Spleen (tissue), 11 donors: ENCODE data around the gene PLCH2. TPM values are rescaled to one million over a fixed set of nuclear protein-coding genes. Genes with fewer than 3 reads are reported as not detected.

Source experiments
- DNase-seq: peaks from one replicate; pipeline ENCODE4 v3.0.0-alpha.2; 2020
- H3K27ac ChIP-seq, 8 donors: fragments of 200-600 bp; sonication (generic) in 7 of 8; 1 replicate in 4 of 8; 2 replicates in 4 of 8; pipeline versions ENCODE4 v1.5.0 to v1.8.0; 2016 to 2021; ENCODE audit warnings: inconsistent platforms in 4 of 8, mild to moderate bottlenecking in 4 of 8, moderate library complexity in 1 of 8
- H3K27me3 ChIP-seq, 7 donors: fragments of 200-600 bp; sonication (generic) in 6 of 7; replicated peaks in 1 of 7; 1 replicate in 4 of 7; 2 replicates in 3 of 7; pipeline versions ENCODE4 v1.5.0 to v1.8.0; 2016 to 2021; ENCODE audit warnings: inconsistent platforms in 3 of 7, mild to moderate bottlenecking in 1 of 7
- H3K36me3 ChIP-seq, 6 donors: fragments of 200-600 bp; sonication (generic) in 5 of 6; 1 replicate in 4 of 6; 2 replicates in 2 of 6; pipeline versions ENCODE4 v1.5.0 to v1.8.0; 2016 to 2021; ENCODE audit warnings: inconsistent platforms in 2 of 6
- H3K4me1 ChIP-seq, 6 donors: fragments of 200-600 bp; sonication (generic) in 5 of 6; 1 replicate in 3 of 6; 2 replicates in 3 of 6; pipeline versions ENCODE4 v1.5.0 to v1.8.0; 2016 to 2021; ENCODE audit warnings: inconsistent platforms in 3 of 6
- H3K4me3 ChIP-seq, 8 donors: fragments of 200-600 bp; sonication (generic) in 7 of 8; 1 replicate in 4 of 8; 2 replicates in 4 of 8; pipeline versions ENCODE4 v1.5.0 to v1.8.0; 2016 to 2021; ENCODE audit warnings: inconsistent platforms in 4 of 8, mild to moderate bottlenecking in 4 of 8, moderate library complexity in 2 of 8
- H3K9me3 ChIP-seq, 8 donors: fragments of 200-600 bp; sonication (generic) in 7 of 8; 1 replicate in 4 of 8; 2 replicates in 4 of 8; pipeline versions ENCODE4 v1.5.0 to v1.8.0; 2016 to 2021; ENCODE audit warnings: inconsistent platforms in 4 of 8
- CTCF ChIP-seq, 11 experiments: fragments of 200-600 bp in 7 of 11; fragments of 450-650 bp in 4 of 11; sonication (generic) in 4 of 11; IDR thresholded peaks in 8 of 11; conservative IDR thresholded peaks in 3 of 11; 1 replicate in 7 of 11; 2 replicates in 4 of 11; pipeline versions ENCODE4 v1.4.0 to v1.8.0; 2016 to 2021; ENCODE audit warnings: antibody characterized with exemption in 11 of 11, inconsistent platforms in 4 of 11, mild to moderate bottlenecking in 1 of 11
- POLR2A ChIP-seq, 3 donors: fragments of 450-650 bp; IDR thresholded peaks; one replicate each; pipeline ENCODE4 v1.5.1; 2017; ENCODE audit warnings: antibody characterized with exemption in 3 of 3, mild to moderate bottlenecking in 1 of 3
- POLR2AphosphoS5 ChIP-seq, 3 donors: sonication (generic); formaldehyde crosslinking; IDR thresholded peaks; one replicate each; pipeline ENCODE4 v1.5.1; 2017; ENCODE audit warnings: antibody characterized with exemption in 3 of 3
- WGBS, 5 donors: extraction: QIAGEN DNeasy Blood & Tissue Kit in 3 of 5; methylation state at CpG; one replicate each; pipeline versions ENCODE4 v1.1.5 to v1.1.7; 2013 to 2018; 5-methylcytosine and 5-hydroxymethylcytosine counted together
- intact Hi-C: fragments of 100-400 bp; cut with DNase I; formaldehyde crosslinking; loops from one replicate; pipeline ENCODE4 v1.15.0; 2023; ENCODE audit warnings: low total_unique reads
- polyA plus RNA-seq, 3 donors: library from polyadenylated mRNA; stranded (reverse); fragments of 200-250 nt; gene quantifications; one replicate each; pipeline ENCODE4 v1.2.1, GENCODE V29; 2013
- total RNA-seq, 7 donors: library from RNA; depleted of rRNA in 3 of 7; stranded (reverse); fragments of >200 nt in 3 of 7; fragmentation: NEBNext Ultra II Directional in 4 of 7; extraction: Animal tissue kit (Norgen Biotek cat#: 25700) in 4 of 7; gene quantifications; one replicate each; pipeline versions ENCODE4 v1.1.0 to v1.2.1, GENCODE V29; 2016 to 2021
- donor health status: healthy with polysubstance abuse.
- donor health status: DM: no; HTN: no; CAD: no; lungs with moderate emphysema.
- donor health status: DM: no; HTN: no; CAD: no.
- donor health status: Bipolar disorder and iron deficiency.
- donor health status: healthy.
- donor health status: DM: no; HTN: no; CAD: no.
- donor health status: DM: yes; HTN: yes; CAD: no.

Gene PLCH2
- total and polyA plus RNA-seq, 10 donors = 2.2 to 21.0 (median 8.9) TPM

- H3K4me3 ChIP-seq = no peak overlapping the region
- no peak for DNase-seq
- WGBS, 5 donors = 68 to 84% (median 76%) methylated on average over 6 to 10 of the region's 10 CpGs
- H3K9me3 ChIP-seq = peaks cover 0 to 15% (median 10%) of the 10 kb centered on the region in 8 donors
- no peak overlapping the region for H3K27ac ChIP-seq
- intact Hi-C loops = no loop called here
- H3K27me3 ChIP-seq = peaks cover 0 to 92% (median 18%) of the 10 kb centered on the region in 7 donors
- no peaks in the 10 kb centered on the region for H3K4me1 ChIP-seq
- no peaks in the 10 kb centered on the region for H3K36me3 ChIP-seq
- TF ChIP-seq CTCF (IDR thresholded peaks at IDR 0.05 in 8 of 11, conservative IDR thresholded peaks at IDR 0.05 in 3 of 11) (no peak), POLR2AphosphoS5 (IDR thresholded peaks at IDR 0.05) (no peak), POLR2A (IDR thresholded peaks at IDR 0.05) (no peak)
Measured at GRCh38 chr1:2431518-2431917, 44.6 kb upstream of the PLCH2 start.

- intact Hi-C loops = no loop called here
- Histone ChIP-seq H3K27me3 (peaks cover 0 to 92% (median 12%) of the 10 kb centered on the region in 7 donors), H3K9me3 (peaks cover 0 to 15% (median 10%) of the 10 kb centered on the region in 8 donors), H3K36me3 (no peaks in the 10 kb centered on the region), H3K27ac (no peak overlapping the region), H3K4me3 (no peak overlapping the region), H3K4me1 (no peaks in the 10 kb centered on the region)
- TF ChIP-seq POLR2A (IDR thresholded peaks at IDR 0.05) (no peak), CTCF (IDR thresholded peaks at IDR 0.05 in 8 of 11, conservative IDR thresholded peaks at IDR 0.05 in 3 of 11) (no peak), POLR2AphosphoS5 (IDR thresholded peaks at IDR 0.05) (no peak)
- 38 to 82% (median 67%) methylated on average over 2 to 16 of the region's 16 CpGs for WGBS, 5 donors
- DNase-seq = no peak
Measured at GRCh38 chr1:2432441-2432844, 43.6 kb upstream of the PLCH2 start.

- Histone ChIP-seq H3K27ac (no peak overlapping the region), H3K36me3 (no peaks in the 10 kb centered on the region), H3K4me1 (no peaks in the 10 kb centered on the region), H3K4me3 (no peak overlapping the region), H3K9me3 (peaks cover 0 to 15% (median 10%) of the 10 kb centered on the region in 8 donors), H3K27me3 (peaks cover 0 to 92% (median 12%) of the 10 kb centered on the region in 7 donors)
- no peak for TF ChIP-seq CTCF (IDR thresholded peaks at IDR 0.05 in 8 of 11, conservative IDR thresholded peaks at IDR 0.05 in 3 of 11)
- TF ChIP-seq POLR2A (IDR thresholded peaks at IDR 0.05) = no peak
- no peak for TF ChIP-seq POLR2AphosphoS5 (IDR thresholded peaks at IDR 0.05)
- no peak for DNase-seq
- intact Hi-C loops = no loop called here
- 73 to 89% (median 85%) methylated on average over 12 to 13 of the region's 13 CpGs for WGBS, 5 donors
Measured at GRCh38 chr1:2433196-2433595, 42.9 kb upstream of the PLCH2 start.

- Histone ChIP-seq H3K4me3 (no peak overlapping the region), H3K4me1 (no peaks in the 10 kb centered on the region), H3K27me3 (peaks cover 0 to 92% (median 12%) of the 10 kb centered on the region in 7 donors), H3K36me3 (no peaks in the 10 kb centered on the region), H3K27ac (no peak overlapping the region), H3K9me3 (peaks cover 0 to 14% (median 10%) of the 10 kb centered on the region in 8 donors)
- 58 to 77% (median 63%) methylated on average over 19 to 34 of the region's 34 CpGs for WGBS, 5 donors
- intact Hi-C loops = no loop called here
- TF ChIP-seq CTCF (IDR thresholded peaks at IDR 0.05 in 8 of 11, conservative IDR thresholded peaks at IDR 0.05 in 3 of 11) (no peak), POLR2A (IDR thresholded peaks at IDR 0.05) (no peak), POLR2AphosphoS5 (IDR thresholded peaks at IDR 0.05) (no peak)
- DNase-seq = no peak
Measured at GRCh38 chr1:2433936-2434655, 42.0 kb upstream of the PLCH2 start.
